ENCODE results near the gene TNP1. TPM values are rescaled to one million over a fixed set of nuclear protein-coding genes. Genes with fewer than 3 reads are reported as not detected.

TNP1 gene
- total and polyA plus RNA-seq, 9 donors, result 0.27 to 1.2 (median 0.47) TPM; not detected in 5

GRCh38 chr2:216849987-216850386 lies 9.9 kb downstream of the TNP1 start:
- WGBS (ENCODE audit: insufficient coverage), result 64% methylated on average over 5 of the region's 10 CpGs

DNA sequence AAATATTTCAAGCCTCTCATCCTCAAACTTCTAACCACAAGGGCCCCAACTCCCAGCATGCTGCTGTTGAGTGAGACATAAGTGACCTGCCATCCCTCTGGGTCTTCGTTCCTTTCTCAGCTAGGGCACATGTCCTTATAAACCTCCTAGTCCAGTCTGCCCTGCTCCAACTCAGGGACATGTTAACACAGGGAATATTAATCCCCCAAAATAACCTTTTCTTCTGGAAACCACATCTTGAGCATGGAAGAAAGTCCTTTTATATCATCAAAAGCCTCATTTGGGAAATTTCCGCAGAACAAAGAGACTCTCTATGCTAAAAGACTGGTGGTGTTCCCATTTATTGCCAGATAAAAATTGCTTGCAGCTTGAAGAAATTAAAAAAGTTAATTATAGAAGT lies 14.4 kb downstream of the TNP1 start:
- no peak overlapping the region for H3K27ac ChIP-seq (ENCODE audit: low read length)
- H3K36me3 ChIP-seq (ENCODE audit: control insufficient read depth, insufficient read depth, low read length), result no peaks in the 10 kb centered on the region
- no peaks in the 10 kb centered on the region for H3K27me3 ChIP-seq (ENCODE audit: control insufficient read depth, insufficient read depth, low read length)
- no peak overlapping the region for H3K4me3 ChIP-seq (ENCODE audit: low read length)
- no peak for DNase-seq
- H3K9me3 ChIP-seq (replicated peaks; ENCODE audit: control insufficient read depth, low read depth, low read length), result peaks cover 3% of the 10 kb centered on the region
- WGBS (ENCODE audit: insufficient coverage), result 88% methylated on average over 1 of the region's 2 CpGs
- H3K4me1 ChIP-seq (ENCODE audit: control insufficient read depth, insufficient read depth, low read length), result peaks cover 23% of the 10 kb centered on the region

More at GRCh38 chr2:216849987-216850386, 9.9 kb downstream of the TNP1 start:
- Histone ChIP-seq H3K27ac (ENCODE audit: low read length) (no peak overlapping the region), H3K27me3 (ENCODE audit: control insufficient read depth, insufficient read depth, low read length) (no peaks in the 10 kb centered on the region), H3K36me3 (ENCODE audit: control insufficient read depth, insufficient read depth, low read length) (no peaks in the 10 kb centered on the region), H3K4me1 (ENCODE audit: control insufficient read depth, insufficient read depth, low read length) (peaks cover 8% of the 10 kb centered on the region), H3K4me3 (ENCODE audit: low read length) (no peak overlapping the region), H3K9me3 (replicated peaks; ENCODE audit: control insufficient read depth, low read depth, low read length) (no peaks in the 10 kb centered on the region)
- peak; percentile 39 for DNase-seq

DNA sequence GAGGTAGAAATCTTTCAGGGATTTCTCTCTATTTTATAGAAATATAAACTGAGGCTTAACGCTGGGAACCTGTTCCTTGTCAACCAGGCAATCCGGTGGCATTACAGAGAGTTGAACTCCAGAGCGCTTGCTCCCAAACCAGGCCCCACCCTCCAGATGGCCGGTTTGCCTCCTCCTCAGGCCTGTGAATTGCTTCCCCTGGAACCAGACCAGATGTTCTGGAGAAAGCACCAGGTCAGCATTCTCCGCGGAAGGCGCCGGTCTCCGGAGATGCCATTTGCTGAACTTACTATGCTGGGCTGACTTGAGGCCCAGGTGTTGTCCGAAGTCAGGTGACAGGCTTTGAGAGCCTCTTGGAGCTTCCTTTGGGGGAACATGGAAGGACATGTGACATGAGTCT lies 17.2 kb downstream of the TNP1 start:
- DNase-seq, result peak; percentile 75
- no peaks in the 10 kb centered on the region for H3K27me3 ChIP-seq (ENCODE audit: control insufficient read depth, insufficient read depth, low read length)
- H3K9me3 ChIP-seq (replicated peaks; ENCODE audit: control insufficient read depth, low read depth, low read length), result peaks cover 3% of the 10 kb centered on the region
- no peak overlapping the region for H3K27ac ChIP-seq (ENCODE audit: low read length)
- H3K4me3 ChIP-seq (ENCODE audit: low read length), result no peak overlapping the region
- peaks cover 31% of the 10 kb centered on the region for H3K4me1 ChIP-seq (ENCODE audit: control insufficient read depth, insufficient read depth, low read length)
- H3K36me3 ChIP-seq (ENCODE audit: control insufficient read depth, insufficient read depth, low read length), result no peaks in the 10 kb centered on the region
- WGBS (ENCODE audit: insufficient coverage), result 21% methylated on average over 9 of the region's 10 CpGs

DNA sequence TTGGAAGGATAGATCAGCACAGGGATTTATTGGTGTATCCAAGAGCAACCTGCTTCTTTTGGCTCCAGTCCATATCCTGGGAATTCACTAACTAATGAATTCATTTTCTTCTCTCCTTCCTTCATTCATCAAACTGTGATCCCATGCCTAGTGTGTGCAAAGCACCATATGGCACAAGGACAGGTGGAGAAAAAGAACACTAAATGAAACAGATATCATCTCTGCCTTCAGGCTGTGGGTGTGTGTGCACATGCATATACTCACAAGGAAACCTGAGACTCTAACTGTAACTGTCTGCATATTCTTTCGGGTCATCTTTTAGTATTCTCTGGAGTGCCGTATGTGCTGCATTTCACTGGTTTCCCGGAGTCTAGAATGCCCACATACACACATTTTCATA lies 20.2 kb downstream of the TNP1 start:
- Histone ChIP-seq H3K36me3 (ENCODE audit: control insufficient read depth, insufficient read depth, low read length) (no peaks in the 10 kb centered on the region), H3K27ac (ENCODE audit: low read length) (no peak overlapping the region), H3K27me3 (ENCODE audit: control insufficient read depth, insufficient read depth, low read length) (no peaks in the 10 kb centered on the region), H3K9me3 (replicated peaks; ENCODE audit: control insufficient read depth, low read depth, low read length) (peaks cover 2% of the 10 kb centered on the region), H3K4me3 (ENCODE audit: low read length) (no peak overlapping the region), H3K4me1 (ENCODE audit: control insufficient read depth, insufficient read depth, low read length) (peaks cover 31% of the 10 kb centered on the region)
- WGBS (ENCODE audit: insufficient coverage), result 50% methylated on average over 1 of the region's 3 CpGs
- DNase-seq, result peak; percentile 30

DNA sequence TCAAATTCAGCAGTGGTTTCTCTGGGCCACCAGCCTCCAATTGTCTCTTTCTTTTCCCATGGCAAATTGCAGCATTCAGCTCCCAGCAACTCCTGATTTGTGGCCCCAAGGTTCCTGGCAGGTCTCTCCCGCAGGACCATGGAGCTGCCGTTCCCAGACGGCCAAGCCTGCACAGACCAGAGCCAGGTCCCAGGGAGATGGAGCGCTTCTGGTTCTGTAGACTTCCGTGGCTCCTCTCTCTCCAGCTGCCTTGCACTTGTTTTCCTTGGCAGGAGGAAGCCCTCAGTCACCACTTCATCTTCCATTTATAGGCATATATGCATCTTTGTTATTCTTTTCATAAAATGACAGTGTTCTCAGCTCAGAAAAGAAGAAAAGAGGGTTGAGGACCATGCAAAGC lies 21.7 kb downstream of the TNP1 start:
- no peak overlapping the region for H3K4me3 ChIP-seq (ENCODE audit: low read length)
- peak; percentile 59 for DNase-seq
- no peaks in the 10 kb centered on the region for H3K36me3 ChIP-seq (ENCODE audit: control insufficient read depth, insufficient read depth, low read length)
- H3K9me3 ChIP-seq (replicated peaks; ENCODE audit: control insufficient read depth, low read depth, low read length), result no peaks in the 10 kb centered on the region
- H3K27me3 ChIP-seq (ENCODE audit: control insufficient read depth, insufficient read depth, low read length), result no peaks in the 10 kb centered on the region
- H3K27ac ChIP-seq (ENCODE audit: low read length), result no peak overlapping the region
- 43% methylated on average over 5 of the region's 5 CpGs for WGBS (ENCODE audit: insufficient coverage)
- peaks cover 29% of the 10 kb centered on the region for H3K4me1 ChIP-seq (ENCODE audit: control insufficient read depth, insufficient read depth, low read length)

DNA sequence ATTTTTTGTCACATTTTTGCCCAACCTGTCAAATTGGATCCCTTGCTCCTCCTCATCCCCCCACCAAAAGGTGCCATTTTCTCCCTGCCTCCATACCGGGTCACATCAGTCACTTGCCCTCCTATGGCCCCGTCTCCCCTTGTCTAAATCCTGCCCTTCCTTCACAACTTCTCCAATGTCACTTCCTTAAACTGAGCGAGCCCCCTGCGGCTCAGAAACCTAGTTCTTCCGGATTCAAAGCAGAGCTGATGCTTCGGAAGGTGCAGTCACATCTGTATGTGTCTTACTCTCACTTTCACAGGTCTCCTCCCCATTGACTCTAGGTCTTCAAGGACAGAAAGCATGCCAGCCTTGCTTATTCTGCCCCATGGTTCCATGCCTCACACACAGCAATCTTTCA lies 22.1 kb downstream of the TNP1 start:
- Histone ChIP-seq H3K27me3 (ENCODE audit: control insufficient read depth, insufficient read depth, low read length) (no peaks in the 10 kb centered on the region), H3K4me3 (ENCODE audit: low read length) (no peak overlapping the region), H3K36me3 (ENCODE audit: control insufficient read depth, insufficient read depth, low read length) (no peaks in the 10 kb centered on the region), H3K4me1 (ENCODE audit: control insufficient read depth, insufficient read depth, low read length) (peaks cover 29% of the 10 kb centered on the region), H3K27ac (ENCODE audit: low read length) (no peak overlapping the region), H3K9me3 (replicated peaks; ENCODE audit: control insufficient read depth, low read depth, low read length) (no peaks in the 10 kb centered on the region)
- WGBS (ENCODE audit: insufficient coverage), result 81% methylated on average over 6 of the region's 6 CpGs
- DNase-seq, result no peak

DNA sequence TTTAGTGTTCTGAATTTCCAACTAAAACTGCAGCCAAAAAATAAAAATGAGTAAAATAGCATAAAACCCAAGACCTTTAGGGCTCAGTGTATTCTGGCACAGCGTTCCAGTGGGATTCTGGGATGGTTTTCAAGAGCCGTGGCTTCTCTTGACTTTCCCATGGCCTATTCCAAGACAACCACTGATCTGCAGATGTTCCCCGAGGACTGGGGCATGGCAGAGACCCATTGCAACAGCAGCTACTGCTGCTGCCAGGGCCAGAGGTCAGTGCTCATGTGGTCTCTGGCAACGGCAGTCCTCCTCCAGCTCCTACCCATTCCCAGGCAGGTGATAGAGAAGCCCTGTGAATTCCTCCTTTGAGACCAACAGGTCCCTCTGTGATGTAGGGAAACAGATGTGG lies 26.8 kb downstream of the TNP1 start:
- 48% methylated on average over 3 of the region's 4 CpGs for WGBS (ENCODE audit: insufficient coverage)
- peak; percentile 72 for DNase-seq

DNA sequence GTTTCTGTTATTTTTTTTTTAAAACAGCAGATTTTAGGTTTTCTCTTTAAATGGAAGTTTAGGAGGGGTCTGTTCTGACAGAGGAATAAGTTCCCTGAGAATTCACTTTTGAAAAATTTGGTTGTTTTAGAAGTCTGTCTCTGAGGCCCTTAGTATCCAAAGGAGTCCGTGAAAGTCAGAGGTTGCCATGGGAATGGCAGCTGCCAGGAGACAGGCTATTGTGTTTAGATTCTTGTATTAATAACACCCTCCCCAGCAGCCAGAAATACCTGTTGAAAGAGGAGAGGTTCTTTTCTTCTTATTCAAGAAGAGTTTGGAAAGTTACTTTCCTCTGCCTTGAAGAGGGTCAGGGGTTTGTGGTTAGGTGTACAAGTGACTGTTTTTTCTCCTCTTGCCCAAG lies 29.5 kb downstream of the TNP1 start:
- no peak overlapping the region for H3K4me3 ChIP-seq (ENCODE audit: low read length)
- no peak overlapping the region for H3K27ac ChIP-seq (ENCODE audit: low read length)
- H3K9me3 ChIP-seq (replicated peaks; ENCODE audit: control insufficient read depth, low read depth, low read length), result no peaks in the 10 kb centered on the region
- peaks cover 33% of the 10 kb centered on the region for H3K4me1 ChIP-seq (ENCODE audit: control insufficient read depth, insufficient read depth, low read length)
- no peaks in the 10 kb centered on the region for H3K36me3 ChIP-seq (ENCODE audit: control insufficient read depth, insufficient read depth, low read length)
- no CpG with 5 or more reads among the region's 1 CpG for WGBS (ENCODE audit: insufficient coverage)
- no peaks in the 10 kb centered on the region for H3K27me3 ChIP-seq (ENCODE audit: control insufficient read depth, insufficient read depth, low read length)
- no peak for DNase-seq

More for the DNA sequence above, 26.8 kb downstream of the TNP1 start:
- no peaks in the 10 kb centered on the region for H3K9me3 ChIP-seq (replicated peaks; ENCODE audit: control insufficient read depth, low read depth, low read length)
- no peaks in the 10 kb centered on the region for H3K36me3 ChIP-seq (ENCODE audit: control insufficient read depth, insufficient read depth, low read length)
- H3K27ac ChIP-seq (ENCODE audit: low read length), result no peak overlapping the region
- no peaks in the 10 kb centered on the region for H3K27me3 ChIP-seq (ENCODE audit: control insufficient read depth, insufficient read depth, low read length)
- H3K4me3 ChIP-seq (ENCODE audit: low read length), result no peak overlapping the region
- H3K4me1 ChIP-seq (ENCODE audit: control insufficient read depth, insufficient read depth, low read length), result peaks cover 24% of the 10 kb centered on the region

DNA sequence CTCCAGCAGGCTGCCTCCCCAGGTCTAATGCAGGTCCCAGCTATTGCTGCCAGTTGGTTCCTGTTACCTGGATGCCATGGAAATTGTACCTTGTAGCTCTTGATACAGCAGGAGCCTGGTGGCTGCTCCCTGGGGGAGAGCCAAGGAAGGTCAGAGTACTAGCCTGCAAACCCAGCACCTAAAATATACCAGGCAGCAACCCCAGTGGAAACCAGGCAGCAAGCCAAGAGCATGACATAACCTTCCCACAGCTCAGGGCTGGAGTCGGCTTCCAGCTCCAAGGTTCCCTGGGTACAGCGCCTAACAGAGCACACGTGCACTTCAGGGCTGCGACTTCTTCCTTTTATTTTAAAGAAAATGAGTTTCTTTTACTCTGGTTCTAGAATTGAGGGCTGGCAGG lies 30.3 kb downstream of the TNP1 start:
- peak overlapping the region; percentile 40 for H3K27ac ChIP-seq (ENCODE audit: low read length)
- H3K4me3 ChIP-seq (ENCODE audit: low read length), result no peak overlapping the region
- DNase-seq, result peak; percentile 86
- H3K36me3 ChIP-seq (ENCODE audit: control insufficient read depth, insufficient read depth, low read length), result no peaks in the 10 kb centered on the region
- H3K27me3 ChIP-seq (ENCODE audit: control insufficient read depth, insufficient read depth, low read length), result no peaks in the 10 kb centered on the region
- no peaks in the 10 kb centered on the region for H3K9me3 ChIP-seq (replicated peaks; ENCODE audit: control insufficient read depth, low read depth, low read length)
- WGBS (ENCODE audit: insufficient coverage), result no CpG with 5 or more reads among the region's 4 CpGs
- H3K4me1 ChIP-seq (ENCODE audit: control insufficient read depth, insufficient read depth, low read length), result peaks cover 33% of the 10 kb centered on the region

DNA sequence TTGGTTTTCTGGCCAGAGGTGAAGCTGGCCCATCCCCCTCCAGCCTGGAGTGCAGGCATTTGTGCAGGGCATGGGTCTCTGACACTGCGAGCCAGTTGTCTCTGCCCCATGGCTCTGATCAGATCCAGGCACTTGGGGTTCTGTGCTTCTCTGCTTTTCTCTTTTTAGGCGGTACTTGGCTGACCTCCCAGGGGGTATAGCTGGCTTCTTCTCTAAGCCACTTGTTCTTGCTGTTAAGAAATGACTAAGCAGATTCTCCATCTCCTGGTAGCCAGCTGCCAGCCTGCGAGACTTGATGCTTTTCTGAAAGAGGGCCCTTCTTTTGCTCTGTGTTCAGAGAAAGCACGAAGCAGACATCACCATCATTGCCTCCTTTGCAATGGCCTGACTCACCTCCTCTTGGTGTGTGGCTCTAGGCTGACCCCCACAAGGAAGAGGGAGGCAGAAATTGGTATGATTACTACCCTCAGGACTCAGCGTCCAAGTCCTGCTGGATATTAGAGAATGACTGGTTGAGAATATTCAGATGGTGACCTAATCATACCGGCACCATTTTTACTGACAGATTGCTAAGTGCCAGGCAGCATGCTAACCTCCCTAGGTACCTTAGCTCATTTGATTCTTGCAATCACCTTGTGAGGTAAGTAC lies 32.7 kb downstream of the TNP1 start:
- H3K4me3 ChIP-seq (ENCODE audit: low read length), result no peak overlapping the region
- DNase-seq, result peak; percentile 16

GRCh38 chr2:216822470-216822869 lies 37.4 kb downstream of the TNP1 start:
- H3K27ac ChIP-seq (ENCODE audit: low read length), result no peak overlapping the region
- H3K27me3 ChIP-seq (ENCODE audit: control insufficient read depth, insufficient read depth, low read length), result no peaks in the 10 kb centered on the region
- H3K9me3 ChIP-seq (replicated peaks; ENCODE audit: control insufficient read depth, low read depth, low read length), result peaks cover 2% of the 10 kb centered on the region
- WGBS (ENCODE audit: insufficient coverage), result no CpG with 5 or more reads among the region's 1 CpG
- H3K4me1 ChIP-seq (ENCODE audit: control insufficient read depth, insufficient read depth, low read length), result peaks cover 6% of the 10 kb centered on the region
- no peak overlapping the region for H3K4me3 ChIP-seq (ENCODE audit: low read length)
- no peaks in the 10 kb centered on the region for H3K36me3 ChIP-seq (ENCODE audit: control insufficient read depth, insufficient read depth, low read length)
- no peak for DNase-seq

More for the DNA sequence above, 32.7 kb downstream of the TNP1 start:
- Histone ChIP-seq H3K9me3 (replicated peaks; ENCODE audit: control insufficient read depth, low read depth, low read length) (no peaks in the 10 kb centered on the region), H3K27me3 (ENCODE audit: control insufficient read depth, insufficient read depth, low read length) (no peaks in the 10 kb centered on the region), H3K36me3 (ENCODE audit: control insufficient read depth, insufficient read depth, low read length) (no peaks in the 10 kb centered on the region), H3K27ac (ENCODE audit: low read length) (no peak overlapping the region), H3K4me1 (ENCODE audit: control insufficient read depth, insufficient read depth, low read length) (peaks cover 25% of the 10 kb centered on the region)
- 57% methylated on average over 3 of the region's 6 CpGs for WGBS (ENCODE audit: insufficient coverage)
